HEK293 (cell line): Measurements from ENCODE around the gene TRIM40.

Experiments used
- CTCF ChIA-PET: fragments of 350-600 bp; formaldehyde crosslinking; extraction: SDS; loops from one replicate; lab custom pipeline; 2021; ENCODE audit warnings: antibody characterized with exemption; lab: Yijun Ruan, JAX
- POLR2A ChIA-PET: fragments of 300-600 bp; formaldehyde crosslinking; extraction: SDS; loops from one replicate; lab custom pipeline; 2020; ENCODE audit warnings: antibody characterized with exemption, inconsistent platforms; lab: Yijun Ruan, JAX
- H3K27ac ChIP-seq: fragments of 200-500 bp; sonication (Bioruptor generic); 2 replicates; pipeline ENCODE4 v1.5.1; 2014; ENCODE audit warnings: low read depth, low read length, control low read depth, inconsistent platforms; ENCODE audit errors: extremely low read depth
- H3K36me3 ChIP-seq, 2 experiments: fragments of 200-500 bp in 1 of 2; sonication (Bioruptor generic) in 1 of 2; 1 replicate in 1 of 2; 2 replicates in 1 of 2; pipeline ENCODE4 v1.5.1; 2014 to 2017; ENCODE audit warnings: inconsistent platforms in 2 of 2, low read length in 2 of 2; ENCODE audit not compliant: control insufficient read depth in 2 of 2, insufficient read depth in 1 of 2
- H3K4me1 ChIP-seq: fragments of 200-500 bp; sonication (Bioruptor generic); 2 replicates; pipeline ENCODE4 v1.5.1; 2014; ENCODE audit warnings: mild to moderate bottlenecking, low read length, inconsistent platforms; ENCODE audit not compliant: control insufficient read depth, insufficient read depth
- H3K4me3 ChIP-seq: 2 replicates; pipeline ENCODE4 v1.5.1; 2011; ENCODE audit warnings: low read depth, mild to moderate bottlenecking, control low read depth, low read length, moderate library complexity
- H3K9me3 ChIP-seq: fragments of 200-500 bp; sonication (Bioruptor generic); 2 replicates; pipeline ENCODE4 v1.5.1; 2014; ENCODE audit warnings: low read depth, low read length, inconsistent platforms; ENCODE audit not compliant: control insufficient read depth, insufficient read depth
- BCL11B ChIP-seq: fragments of 450-650 bp; formaldehyde crosslinking; IDR thresholded peaks from 2 replicates; pipeline ENCODE4 v1.5.1; 2016; ENCODE audit warnings: low read depth, missing biosample characterization, missing genetic modification characterization
- GLI4 ChIP-seq: fragments of 450-650 bp; formaldehyde crosslinking; IDR thresholded peaks from 2 replicates; pipeline ENCODE4 v1.5.1; 2016; ENCODE audit warnings: missing biosample characterization, missing genetic modification characterization
- GLIS2 ChIP-seq: fragments of 450-650 bp; formaldehyde crosslinking; IDR thresholded peaks from 2 replicates; pipeline ENCODE4 v1.5.1; 2016; ENCODE audit warnings: missing biosample characterization, missing genetic modification characterization
- INSM2 ChIP-seq: fragments of 450-650 bp; formaldehyde crosslinking; IDR thresholded peaks from 2 replicates; pipeline ENCODE4 v1.5.1; 2016; ENCODE audit warnings: missing biosample characterization, missing genetic modification characterization
- MEIS1 ChIP-seq: sonication (generic); formaldehyde crosslinking; IDR thresholded peaks from 2 replicates; pipeline ENCODE4 v1.8.1; 2022; ENCODE audit warnings: missing genetic modification reagents, mild to moderate bottlenecking, borderline replicate concordance
- SCRT2 ChIP-seq: fragments of 450-650 bp; formaldehyde crosslinking; IDR thresholded peaks from 2 replicates; pipeline ENCODE4 v1.5.1; 2016; ENCODE audit warnings: missing biosample characterization, missing genetic modification characterization
- ZBTB49 ChIP-seq: fragments of 450-650 bp; formaldehyde crosslinking; IDR thresholded peaks from 2 replicates; pipeline ENCODE4 v1.5.1; 2016; ENCODE audit warnings: missing biosample characterization, missing genetic modification characterization, low read depth
- ZFP37 ChIP-seq: fragments of 450-650 bp; formaldehyde crosslinking; IDR thresholded peaks from 2 replicates; pipeline ENCODE4 v1.5.1; 2016; ENCODE audit warnings: missing biosample characterization, missing genetic modification characterization
- ZNF155 ChIP-seq: fragments of 450-650 bp; formaldehyde crosslinking; IDR thresholded peaks from 2 replicates; pipeline ENCODE4 v1.5.1; 2016; ENCODE audit warnings: missing biosample characterization, missing genetic modification characterization
- ZNF18 ChIP-seq: fragments of 450-650 bp; formaldehyde crosslinking; IDR thresholded peaks from 2 replicates; pipeline ENCODE4 v1.5.1; 2016; ENCODE audit warnings: missing biosample characterization, missing genetic modification characterization
- ZNF2 ChIP-seq: fragments of 450-650 bp; formaldehyde crosslinking; IDR thresholded peaks from 2 replicates; pipeline ENCODE4 v1.5.1; 2016; ENCODE audit warnings: missing biosample characterization, missing genetic modification characterization
- ZNF423 ChIP-seq: fragments of 450-650 bp; formaldehyde crosslinking; IDR thresholded peaks from 2 replicates; pipeline ENCODE4 v1.5.1; 2016; ENCODE audit warnings: missing biosample characterization, missing genetic modification characterization
- ZNF433 ChIP-seq: fragments of 450-650 bp; formaldehyde crosslinking; IDR thresholded peaks from 2 replicates; pipeline ENCODE4 v1.5.1; 2016; ENCODE audit warnings: missing biosample characterization, missing genetic modification characterization, low read depth
- ZNF561 ChIP-seq: fragments of 450-650 bp; IDR thresholded peaks from 2 replicates; pipeline ENCODE4 v1.5.1; 2018; ENCODE audit warnings: missing biosample characterization, missing genetic modification characterization, borderline replicate concordance
- ZNF596 ChIP-seq: fragments of 450-650 bp; IDR thresholded peaks from 2 replicates; pipeline ENCODE4 v1.5.0; 2018; ENCODE audit warnings: missing biosample characterization, mild to moderate bottlenecking, missing genetic modification characterization, moderate library complexity
- ZNF600 ChIP-seq: fragments of 450-650 bp; formaldehyde crosslinking; IDR thresholded peaks from 2 replicates; pipeline ENCODE4 v1.5.1; 2016; ENCODE audit warnings: missing biosample characterization, missing genetic modification characterization
- ZNF777 ChIP-seq: fragments of 450-650 bp; formaldehyde crosslinking; IDR thresholded peaks from 2 replicates; pipeline ENCODE4 v1.5.1; 2017; ENCODE audit warnings: missing biosample characterization, missing genetic modification characterization, borderline replicate concordance
- TF ChIP-seq, protein P1 (sequence below): fragments of 450-650 bp; formaldehyde crosslinking; IDR thresholded peaks from 2 replicates; pipeline ENCODE4 v1.5.1; 2016; ENCODE audit warnings: missing biosample characterization, missing genetic modification characterization
- TF ChIP-seq, protein P2 (sequence below): fragments of 450-650 bp; formaldehyde crosslinking; IDR thresholded peaks from 2 replicates; pipeline ENCODE4 v1.5.1; 2016; ENCODE audit warnings: missing biosample characterization, missing genetic modification characterization

Gene TRIM40

DNA sequence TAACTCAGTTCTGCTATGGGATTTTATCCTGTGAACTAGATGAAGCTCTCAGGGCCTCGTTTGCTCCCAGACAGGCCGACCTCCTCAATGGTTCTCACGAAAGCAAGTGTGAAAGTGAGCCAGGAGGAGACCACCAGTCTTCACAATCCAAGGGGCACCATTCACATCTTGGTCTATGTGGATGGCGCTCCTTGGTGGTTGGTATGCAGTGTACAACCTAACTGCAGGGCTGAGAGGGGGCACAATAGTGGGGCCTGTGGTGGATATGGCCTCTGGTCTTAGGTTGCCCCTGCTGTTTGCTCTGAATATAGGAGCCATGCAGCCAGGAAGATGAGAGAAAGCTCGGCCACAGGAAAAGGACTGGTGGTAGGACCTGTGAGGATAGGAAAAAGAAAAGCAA is 52.6 kb downstream of the TRIM40 start (continued):
- TF ChIP-seq ZBTB49 (tag by site-specific recombination) (no peak), ZNF561 (no peak), INSM2 (tag by site-specific recombination) (no peak), ZFP37 (tag by site-specific recombination) (no peak), ZNF155 (no peak), ZNF18 (no peak), ZNF777 (tag by site-specific recombination) (no peak)
- TF ChIP-seq, protein P1, sequence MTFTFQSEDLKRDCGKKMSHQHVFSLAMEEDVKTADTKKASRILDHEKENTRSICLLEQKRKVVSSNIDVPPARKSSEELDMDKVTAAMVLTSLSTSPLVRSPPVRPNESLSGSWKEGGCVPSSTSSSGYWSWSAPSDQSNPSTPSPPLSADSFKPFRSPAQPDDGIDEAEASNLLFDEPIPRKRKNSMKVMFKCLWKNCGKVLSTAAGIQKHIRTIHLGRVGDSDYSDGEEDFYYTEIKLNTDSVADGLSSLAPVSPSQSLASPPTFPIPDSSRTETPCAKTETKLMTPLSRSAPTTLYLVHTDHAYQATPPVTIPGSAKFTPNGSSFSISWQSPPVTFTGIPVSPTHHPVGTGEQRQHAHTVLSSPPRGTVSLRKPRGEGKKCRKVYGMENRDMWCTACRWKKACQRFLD (tag by site-specific recombination): no peak

- Histone ChIP-seq H3K36me3 (peaks cover 16 to 82% of the 10 kb centered on the region in 2 experiments), H3K27ac (no peak overlapping the region), H3K9me3 (no peaks in the 10 kb centered on the region), H3K4me3 (no peak overlapping the region), H3K4me1 (0 out of 2 replicates have a peak, but pooled peaks cover 3% of the 10 kb centered on the region)
- ChIA-PET CTCF (interaction anchor here (1.5 kb wide), 1 partner anchor 62 kb away, joined by 3 read pairs; no protein-coding TSS in a partner anchor), POLR2A (no interaction called here)
- TF ChIP-seq, protein P2, sequence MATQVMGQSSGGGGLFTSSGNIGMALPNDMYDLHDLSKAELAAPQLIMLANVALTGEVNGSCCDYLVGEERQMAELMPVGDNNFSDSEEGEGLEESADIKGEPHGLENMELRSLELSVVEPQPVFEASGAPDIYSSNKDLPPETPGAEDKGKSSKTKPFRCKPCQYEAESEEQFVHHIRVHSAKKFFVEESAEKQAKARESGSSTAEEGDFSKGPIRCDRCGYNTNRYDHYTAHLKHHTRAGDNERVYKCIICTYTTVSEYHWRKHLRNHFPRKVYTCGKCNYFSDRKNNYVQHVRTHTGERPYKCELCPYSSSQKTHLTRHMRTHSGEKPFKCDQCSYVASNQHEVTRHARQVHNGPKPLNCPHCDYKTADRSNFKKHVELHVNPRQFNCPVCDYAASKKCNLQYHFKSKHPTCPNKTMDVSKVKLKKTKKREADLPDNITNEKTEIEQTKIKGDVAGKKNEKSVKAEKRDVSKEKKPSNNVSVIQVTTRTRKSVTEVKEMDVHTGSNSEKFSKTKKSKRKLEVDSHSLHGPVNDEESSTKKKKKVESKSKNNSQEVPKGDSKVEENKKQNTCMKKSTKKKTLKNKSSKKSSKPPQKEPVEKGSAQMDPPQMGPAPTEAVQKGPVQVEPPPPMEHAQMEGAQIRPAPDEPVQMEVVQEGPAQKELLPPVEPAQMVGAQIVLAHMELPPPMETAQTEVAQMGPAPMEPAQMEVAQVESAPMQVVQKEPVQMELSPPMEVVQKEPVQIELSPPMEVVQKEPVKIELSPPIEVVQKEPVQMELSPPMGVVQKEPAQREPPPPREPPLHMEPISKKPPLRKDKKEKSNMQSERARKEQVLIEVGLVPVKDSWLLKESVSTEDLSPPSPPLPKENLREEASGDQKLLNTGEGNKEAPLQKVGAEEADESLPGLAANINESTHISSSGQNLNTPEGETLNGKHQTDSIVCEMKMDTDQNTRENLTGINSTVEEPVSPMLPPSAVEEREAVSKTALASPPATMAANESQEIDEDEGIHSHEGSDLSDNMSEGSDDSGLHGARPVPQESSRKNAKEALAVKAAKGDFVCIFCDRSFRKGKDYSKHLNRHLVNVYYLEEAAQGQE (tag by site-specific recombination): no peak
- TF ChIP-seq ZNF777 (tag by site-specific recombination) (no peak), MEIS1 (CRISPR knock-in tag) (no peak), ZNF2 (tag by site-specific recombination) (no peak), BCL11B (tag by site-specific recombination) (no peak), ZNF433 (no peak), ZNF600 (tag by site-specific recombination) (no peak), ZNF423 (tag by site-specific recombination) (no peak), GLI4 (tag by site-specific recombination) (no peak), SCRT2 (tag by site-specific recombination) (no peak), ZNF596 (tag by site-specific recombination) (no peak), ZBTB49 (tag by site-specific recombination) (no peak), GLIS2 (tag by site-specific recombination) (no peak)
These were observed 56.1 kb downstream of the TRIM40 start for GRCh38 chr6:30192076-30192475.
